GM19395 (cell line): Measurements from ENCODE around the gene CCND1.

ENCODE experiments used
- ATAC-seq: cut with Tn5 transposase; IDR thresholded peaks from one replicate; pipeline ENCODE4 v1.9.1; 2021; ENCODE audit warnings: mild to moderate bottlenecking, moderate library complexity; ENCODE audit not compliant: unreplicated experiment

CCND1 gene

DNA sequence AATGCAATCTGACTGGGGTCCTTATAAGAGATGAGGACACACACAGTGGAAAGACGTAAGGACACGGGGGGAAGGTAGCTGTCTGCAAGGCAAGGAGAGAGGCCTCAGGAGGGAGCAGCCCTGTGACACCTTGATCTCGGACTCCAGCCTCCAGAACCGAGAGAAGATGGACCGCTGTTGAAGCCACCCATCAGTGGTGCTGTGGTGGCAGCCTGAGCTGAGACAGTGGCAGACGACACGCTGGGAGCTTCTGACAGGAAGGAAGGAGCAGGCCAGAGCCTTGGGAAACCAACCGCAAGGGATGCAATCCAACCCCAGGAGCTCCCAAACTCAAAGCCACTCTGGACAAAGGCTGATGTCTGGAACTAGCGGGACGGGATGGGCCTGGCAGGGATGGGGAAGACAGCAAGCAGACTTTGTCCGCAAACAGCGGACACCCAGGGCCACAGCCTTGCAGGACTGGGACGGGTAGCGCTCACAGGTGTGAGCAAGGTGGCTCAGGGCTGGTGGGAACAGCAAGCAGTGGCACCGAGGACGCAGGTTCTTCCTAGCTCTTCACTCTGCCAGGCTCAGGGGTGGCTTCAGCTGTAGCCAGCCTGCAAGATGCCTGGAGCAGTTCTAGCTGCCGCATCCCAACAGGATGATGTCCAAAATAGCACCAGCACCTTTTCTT lies 23.3 kb downstream of the CCND1 start:
- ATAC-seq: no peak

DNA sequence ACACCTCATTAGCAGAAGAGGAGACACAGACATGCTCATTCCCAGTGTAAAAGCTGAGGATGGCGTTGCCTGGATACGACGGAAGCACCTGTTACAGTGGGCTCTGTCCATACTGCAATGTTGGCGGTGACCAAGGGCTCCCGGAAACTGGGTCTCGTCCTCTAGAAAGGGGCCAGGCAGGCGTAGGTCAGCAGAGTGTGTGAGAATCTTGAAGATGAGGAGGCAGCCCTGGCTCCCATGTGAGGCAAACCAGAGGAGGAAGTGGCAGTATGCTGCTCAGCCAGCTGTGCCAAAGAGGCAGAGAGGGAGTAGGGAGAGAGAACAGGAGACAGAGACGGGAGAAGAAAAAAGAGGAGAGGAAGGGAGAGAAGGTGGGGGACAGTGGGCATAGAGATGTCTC lies 23.9 kb downstream of the CCND1 start:
- no peak for ATAC-seq

DNA sequence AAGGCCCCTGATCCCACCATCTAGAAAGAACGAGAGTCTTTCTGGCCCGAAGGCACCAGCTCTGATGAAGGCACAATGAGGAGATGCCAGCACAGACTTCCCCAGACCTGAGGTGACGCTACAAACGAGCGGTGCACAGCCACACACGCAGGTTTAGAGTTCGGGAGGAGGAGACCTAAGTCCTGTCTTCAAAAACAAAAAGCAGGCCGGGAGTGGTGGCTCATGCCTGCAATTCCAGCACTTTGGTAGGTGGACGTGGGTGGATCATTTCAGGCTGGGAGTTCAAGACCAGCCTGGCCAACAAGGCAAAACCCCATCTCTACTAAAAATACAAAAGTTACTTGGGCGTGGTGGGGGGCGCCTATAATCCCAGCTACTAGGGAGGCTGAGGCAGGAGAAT lies 24.7 kb downstream of the CCND1 start:
- ATAC-seq: no peak

DNA sequence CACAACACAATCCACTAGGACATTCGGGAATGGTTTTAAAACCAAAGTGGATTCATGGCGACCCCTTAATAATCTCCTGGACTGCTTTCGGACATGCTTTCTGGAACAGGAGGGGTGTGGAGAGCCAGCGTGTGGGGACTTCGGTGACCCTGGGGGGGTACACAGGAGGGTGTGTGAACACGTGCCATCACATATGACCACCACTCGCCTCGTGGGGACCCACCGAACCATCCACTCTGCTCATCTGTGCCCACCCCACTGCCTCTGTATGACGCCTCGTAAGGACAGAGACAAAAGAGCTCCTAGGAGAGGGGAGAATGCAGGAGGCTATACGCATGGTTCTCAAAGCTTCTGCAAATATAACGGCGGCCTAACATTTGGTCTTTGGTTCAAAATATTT lies 25.3 kb downstream of the CCND1 start:
- no peak for ATAC-seq

DNA sequence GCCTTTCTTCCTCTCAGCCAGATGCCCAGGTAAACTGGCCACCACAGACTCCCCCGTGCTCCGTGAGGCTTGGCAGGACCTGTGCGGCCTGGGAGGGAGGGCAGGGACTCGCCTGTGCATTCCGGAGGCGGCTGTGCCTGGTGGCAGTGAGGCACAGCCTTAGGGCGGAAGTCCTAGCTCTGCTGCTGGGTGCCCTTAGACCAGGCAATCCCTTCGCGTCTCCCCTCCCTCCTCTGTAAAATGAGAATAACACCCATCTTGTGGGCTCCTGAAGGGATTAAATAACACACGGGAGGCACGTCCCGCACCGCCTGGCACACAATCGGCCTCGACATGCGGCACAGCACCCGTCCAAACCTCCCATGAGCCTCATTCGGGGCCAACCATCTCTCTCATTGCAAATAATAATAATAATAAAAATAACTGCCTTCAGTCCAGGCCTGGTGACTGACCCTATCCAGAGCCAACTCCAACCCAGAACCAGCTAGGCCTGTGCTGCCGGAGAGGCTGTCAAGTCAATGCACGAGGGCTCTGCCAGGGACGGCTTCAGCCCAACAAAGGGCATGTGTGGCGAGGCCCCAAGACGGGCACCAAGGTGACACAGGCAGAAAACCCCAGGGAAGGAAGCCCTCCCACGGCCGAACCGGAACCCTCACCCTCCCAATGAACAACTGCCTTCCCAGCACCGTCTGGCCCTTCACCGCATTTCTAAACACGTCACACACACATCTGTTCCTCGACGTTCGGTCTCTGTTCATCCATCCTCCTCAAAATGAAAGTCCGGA lies 26.0 kb downstream of the CCND1 start:
- ATAC-seq: no peak

DNA sequence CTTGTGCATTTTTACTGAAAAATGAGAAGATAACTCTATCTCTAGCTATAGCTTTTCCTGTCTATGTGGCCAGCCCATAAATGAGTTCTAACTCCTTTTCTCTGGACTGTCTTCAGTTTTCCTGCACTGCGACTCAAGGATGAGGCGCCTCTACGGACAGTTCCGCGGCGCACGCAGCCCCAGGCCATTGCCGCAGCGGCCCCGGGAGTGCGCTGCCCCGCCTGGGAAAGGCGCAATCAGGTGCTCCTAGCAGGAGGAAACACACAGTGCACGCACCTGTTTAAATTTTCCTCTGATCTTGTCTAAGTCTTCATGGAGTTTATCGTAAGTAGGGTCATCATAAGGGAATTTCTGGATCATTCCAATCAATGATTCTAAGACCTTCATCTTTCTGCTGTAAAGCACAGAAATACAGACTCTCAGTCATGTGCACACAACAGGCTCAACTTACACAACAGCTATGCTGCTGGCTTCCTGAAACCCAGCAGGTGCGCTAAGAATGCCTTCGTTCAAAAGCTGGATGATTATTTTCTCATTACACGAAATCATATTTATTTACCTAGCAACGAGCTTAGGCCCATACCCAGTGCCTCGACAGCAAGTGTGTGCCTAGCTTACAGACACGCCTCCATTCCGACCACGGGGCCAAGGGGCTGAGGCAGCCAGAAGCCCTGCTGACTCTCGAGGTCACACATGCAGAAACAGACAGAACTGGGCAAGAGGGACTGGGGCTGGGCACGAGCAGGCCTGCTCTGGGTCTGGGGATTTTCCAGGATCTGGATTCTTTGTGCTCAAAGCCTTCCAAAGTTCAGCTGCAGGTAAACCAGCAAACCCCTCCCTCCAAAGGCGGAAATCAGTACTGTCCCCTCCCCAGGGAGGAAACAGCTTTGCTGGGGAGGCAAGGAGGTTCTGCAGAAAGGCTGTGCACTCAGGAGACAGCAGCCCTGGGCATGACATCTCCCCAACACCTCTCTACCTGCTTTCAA lies 27.0 kb downstream of the CCND1 start:
- no peak for ATAC-seq

DNA sequence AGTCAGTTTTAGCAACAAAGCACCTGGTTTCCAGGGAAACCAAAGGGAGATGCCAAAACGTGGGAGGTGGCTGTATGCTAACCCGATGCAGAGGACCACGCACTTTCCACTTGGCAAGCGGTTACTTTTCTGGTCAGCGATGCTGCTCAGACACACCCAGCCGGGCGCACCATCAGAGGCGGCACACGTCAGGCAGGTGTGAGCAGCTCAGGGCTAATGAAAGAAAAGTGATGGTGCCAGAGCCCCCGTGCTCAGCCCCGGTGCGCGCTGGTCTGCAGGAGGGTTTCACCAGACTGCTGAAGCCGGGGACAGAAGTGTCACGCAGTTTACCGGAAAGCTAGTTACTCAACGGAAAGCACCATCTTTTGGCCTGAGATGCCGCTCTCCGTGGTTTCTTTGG lies 28.5 kb downstream of the CCND1 start:
- no peak for ATAC-seq

DNA sequence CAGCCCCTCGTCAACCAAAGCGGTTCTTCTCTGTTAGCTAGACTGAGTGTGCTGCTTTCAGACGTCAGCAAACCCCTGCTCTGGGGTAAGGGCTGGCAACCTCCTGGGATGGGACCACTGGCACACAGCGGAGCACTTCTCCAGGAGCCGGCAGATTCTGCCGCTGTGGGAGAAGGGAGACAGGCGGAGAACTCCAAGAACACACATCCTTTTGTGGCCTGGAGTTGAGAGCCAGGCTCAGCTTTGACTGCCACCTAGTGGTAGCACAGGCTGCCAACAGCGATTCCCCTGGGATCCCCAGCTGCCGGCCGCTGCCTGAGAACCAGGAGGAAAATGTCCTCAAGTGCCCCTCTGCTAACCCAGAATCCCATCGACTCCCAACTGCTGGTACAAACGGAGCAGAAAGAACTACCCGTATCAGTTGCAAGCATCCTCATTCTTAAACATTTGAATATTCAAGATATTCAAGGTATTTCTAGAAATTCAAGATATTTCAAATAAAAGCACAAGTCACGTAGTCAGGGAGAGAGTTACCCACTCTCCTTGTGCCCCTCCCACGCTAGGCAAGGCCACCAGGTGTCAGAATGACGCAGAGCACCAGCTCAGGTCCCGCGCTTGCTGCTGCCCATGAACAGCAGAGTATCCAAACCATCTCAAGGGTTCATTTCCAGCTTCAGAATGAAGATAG lies 29.3 kb downstream of the CCND1 start:
- no peak for ATAC-seq

DNA sequence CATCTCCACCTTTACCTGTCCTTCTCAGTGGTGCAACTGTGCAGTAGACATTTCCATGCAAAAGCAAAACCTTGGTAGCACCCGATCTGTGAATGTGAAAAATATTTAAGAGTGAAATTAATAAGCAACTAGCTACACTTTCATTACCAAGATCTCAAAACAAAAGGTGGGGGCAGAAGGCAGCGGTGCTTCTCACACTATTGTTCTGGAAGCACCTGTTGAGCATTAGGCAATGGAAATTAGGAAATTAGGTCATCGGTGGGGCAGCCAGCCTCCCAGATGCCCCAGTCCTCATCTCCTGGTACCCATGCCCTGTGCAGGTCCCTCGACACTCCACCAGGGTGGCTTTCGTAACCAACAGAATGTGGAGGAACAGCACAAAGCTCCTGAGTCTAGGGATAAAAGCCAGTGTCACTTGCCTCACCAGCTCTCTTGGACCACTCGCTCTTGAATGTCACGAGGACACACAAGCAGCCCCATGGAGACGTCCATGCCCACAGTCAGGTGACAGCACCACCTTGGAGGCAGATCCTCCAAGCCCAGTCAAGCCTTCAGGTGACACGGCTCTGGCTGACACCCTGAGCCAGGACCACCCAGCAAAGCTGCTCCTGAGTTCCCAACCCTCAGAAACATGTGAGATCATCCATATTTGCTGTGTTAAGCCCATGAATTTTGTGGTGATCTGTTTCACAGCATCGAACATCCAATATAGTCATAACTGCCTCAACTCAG lies 30.9 kb downstream of the CCND1 start:
- ATAC-seq: no peak

DNA sequence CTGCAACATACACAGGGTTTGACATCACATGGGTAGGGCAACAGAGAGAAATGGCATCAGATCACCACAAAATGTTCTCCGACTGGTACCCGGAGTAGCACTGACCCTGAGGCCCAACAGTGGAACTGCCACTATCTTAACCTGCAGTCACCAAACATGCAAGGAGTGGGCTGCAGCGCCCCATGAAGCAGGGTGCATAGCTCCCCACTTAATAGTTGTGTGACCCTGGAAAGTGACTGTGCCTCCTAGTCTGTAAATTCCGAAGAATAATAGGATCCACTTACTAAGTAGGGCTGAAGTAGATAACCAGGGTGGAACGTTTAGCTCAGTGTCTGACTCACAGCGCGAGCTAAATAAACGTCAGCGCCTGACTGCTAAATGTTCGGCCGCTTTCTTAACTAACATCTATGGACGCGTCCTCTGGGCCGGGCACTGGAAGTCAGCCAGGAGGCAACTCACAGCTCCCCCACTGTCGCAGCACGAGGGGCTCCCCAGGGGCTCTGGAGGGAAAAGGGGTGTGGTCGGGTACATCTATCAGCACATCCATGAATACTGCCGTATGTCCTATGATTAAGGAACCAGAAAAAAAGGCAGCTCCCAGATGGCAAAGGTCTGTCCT lies 33.4 kb downstream of the CCND1 start:
- no peak for ATAC-seq

DNA sequence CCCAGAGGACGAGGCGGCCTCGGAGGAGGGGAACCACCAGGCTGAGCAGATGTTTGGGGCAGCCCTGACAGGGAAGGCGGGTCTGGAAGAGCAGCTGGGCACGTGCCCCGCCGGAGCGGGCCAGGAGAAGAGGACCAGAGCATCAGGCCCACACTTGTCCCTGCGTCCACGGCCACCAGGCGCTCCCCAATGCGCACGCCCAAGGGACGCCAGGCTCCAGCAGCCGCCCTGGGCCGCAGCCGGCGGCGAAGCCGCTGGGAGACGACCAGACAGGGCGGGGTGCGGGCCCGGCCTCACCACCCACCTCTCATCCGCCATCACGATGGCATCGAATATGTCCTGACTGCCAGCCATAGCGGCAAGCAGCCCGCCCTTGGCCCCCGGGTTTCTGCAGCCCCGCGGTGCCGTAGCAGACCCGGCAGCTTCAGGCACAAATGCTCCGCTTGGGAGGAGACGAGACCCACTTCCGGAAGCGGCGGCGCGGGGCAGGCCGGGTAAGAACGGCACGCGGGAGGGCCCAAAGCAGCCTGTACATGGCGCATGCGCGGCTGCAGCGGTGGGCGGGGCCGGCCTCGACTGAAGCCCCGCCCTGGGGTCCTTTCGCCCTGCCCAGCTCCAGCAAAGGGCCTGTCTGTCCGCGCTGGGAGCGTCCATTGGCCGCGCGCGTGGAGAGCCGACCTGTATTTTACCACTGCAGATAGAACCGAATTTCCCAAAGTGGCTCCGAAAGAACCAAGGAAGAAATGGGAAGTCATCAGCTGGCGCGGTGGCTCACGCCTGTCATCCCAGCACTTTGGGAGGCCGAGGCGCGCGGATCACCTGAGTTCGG lies 34.1 kb downstream of the CCND1 start, which contains the start of gene LTO1:
TSS of gene LTO1 (minus strand) at position 468 of the 829 bp plus-strand sequence. CDS start at position 354, 114 bp downstream.
- ATAC-seq: peak; percentile 85

DNA sequence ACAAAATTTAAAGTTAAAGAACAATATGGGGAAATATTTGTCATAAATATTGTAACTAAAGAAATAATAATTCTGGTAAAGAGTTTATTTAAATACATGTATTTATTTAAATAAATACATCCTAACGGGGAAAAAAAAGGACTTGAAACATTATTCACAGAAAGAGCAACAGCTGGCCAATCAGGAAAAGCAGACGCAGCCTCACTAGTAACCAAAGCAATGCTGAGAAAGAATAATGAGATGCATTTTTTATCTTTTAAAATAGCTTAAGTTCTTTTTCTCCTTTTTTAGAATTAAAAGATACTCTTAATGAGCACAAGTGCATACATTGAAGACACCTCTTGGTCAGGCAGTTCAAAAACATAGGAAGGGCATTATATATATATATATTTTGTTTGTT lies 36.8 kb downstream of the CCND1 start:
- no peak for ATAC-seq

DNA sequence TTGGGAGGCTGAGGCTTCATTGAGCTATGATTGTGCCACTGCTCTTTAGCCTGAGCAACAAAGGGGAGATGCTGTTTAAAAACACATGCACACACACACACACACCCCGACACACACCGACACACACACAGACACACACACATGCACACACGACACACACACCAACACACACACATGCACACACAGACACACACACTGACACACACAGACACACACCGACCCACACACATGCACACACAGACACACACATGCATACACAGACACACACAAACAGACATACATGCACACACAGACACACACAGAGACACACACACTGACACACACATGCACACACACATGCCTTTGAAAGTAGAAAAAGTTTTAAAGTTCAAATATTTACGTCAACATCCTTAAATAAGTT lies 39.7 kb downstream of the CCND1 start:
- ATAC-seq: no peak

DNA sequence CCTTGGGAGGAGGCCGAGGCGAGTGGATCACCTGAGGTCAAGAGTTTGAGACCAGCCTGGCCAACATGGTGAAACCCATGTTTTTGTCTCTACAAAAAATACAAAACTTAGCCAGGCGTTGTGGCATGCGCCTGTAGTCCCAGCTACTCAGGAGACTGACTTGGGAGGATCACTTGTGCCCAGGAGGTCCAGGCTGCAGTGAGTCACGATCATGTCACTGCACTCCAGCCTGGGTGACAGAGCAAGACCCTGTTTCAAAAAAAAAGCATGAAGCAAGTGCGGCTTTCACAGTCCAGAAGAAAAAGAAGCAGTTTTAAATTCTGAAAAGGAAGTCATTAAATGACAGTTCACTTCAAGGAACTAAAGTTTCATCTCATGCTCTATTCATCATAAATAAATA lies 41.3 kb downstream of the CCND1 start:
- no peak for ATAC-seq

DNA sequence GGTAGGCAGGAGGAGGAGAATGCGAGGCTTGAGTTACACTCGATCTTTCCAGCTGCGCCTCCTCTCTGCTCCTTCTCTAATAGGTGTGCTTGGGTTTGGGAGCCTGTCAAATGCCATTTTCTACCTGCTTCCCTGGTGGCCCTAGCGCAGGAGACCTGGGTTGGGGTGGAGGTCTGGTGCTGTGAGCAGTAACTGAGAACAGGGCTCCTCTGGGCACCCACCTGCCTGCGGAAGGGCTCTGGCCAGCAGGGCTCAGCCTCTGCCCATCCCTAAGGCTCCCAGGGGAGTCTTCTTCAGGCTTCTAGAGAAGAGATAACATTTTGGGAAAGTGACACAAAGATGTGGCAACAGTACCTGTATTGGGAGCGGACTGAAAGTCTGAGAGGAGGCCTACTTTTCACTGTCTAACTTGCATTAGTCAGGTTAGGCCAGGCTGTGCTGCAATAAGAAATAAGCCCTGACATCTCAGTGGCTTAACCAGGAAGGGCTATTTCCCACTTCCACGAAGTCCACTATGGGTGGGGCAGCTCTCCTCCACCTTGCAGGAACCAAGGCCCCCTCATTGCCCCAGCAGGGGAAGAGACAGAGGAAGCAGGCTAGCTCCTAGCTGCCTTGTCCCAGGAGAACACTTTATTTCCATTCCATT lies 41.8 kb downstream of the CCND1 start:
- ATAC-seq: no peak

DNA sequence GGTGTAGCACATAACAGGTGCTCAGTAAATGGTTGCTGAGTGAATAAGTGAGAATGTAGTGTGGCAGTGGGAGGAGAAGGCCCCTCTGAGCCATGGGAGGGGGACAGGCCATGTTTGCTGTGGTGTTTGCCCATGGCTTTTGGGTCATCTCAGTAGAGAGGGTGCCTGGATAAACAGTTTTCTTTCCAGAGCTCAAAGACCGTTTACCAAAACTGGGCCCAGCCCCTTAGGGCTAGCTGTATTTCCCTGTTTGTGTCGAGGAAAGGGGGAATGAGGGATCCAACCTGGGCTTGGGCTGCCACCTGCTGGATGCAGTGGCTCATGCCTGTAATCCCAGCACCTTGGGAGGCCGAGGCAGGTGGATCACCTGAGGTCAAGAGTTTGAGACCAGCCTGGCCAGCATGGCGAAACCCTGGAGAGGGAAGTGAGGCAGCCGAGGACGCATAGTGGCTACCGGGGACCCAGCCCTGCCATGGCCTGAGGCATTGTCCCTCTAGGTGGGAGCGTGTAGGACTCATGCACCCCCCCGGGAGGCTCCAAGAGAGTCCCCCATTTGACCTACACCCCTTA lies 42.9 kb downstream of the CCND1 start:
- no peak for ATAC-seq

DNA sequence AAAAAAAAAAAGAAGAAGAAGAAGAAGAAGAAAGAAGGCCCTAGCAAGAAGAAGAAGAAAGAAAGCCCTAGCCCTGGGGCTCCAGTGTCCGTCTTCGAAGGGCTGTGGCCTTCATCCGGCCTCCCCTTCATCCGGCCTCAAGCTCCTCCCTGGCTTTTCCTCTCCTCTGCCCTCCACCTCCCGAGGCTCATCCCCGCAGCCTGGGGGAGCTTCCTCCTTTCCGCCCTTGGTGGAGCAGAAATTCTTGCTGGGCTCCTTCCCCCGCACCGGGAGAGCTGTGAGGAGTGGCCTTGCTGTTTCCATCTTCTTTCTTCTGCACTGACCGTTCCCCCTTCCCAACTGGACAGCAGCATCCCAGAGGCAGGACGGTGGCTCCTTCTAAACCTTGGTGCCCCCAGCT lies 43.7 kb downstream of the CCND1 start:
- ATAC-seq: no peak

DNA sequence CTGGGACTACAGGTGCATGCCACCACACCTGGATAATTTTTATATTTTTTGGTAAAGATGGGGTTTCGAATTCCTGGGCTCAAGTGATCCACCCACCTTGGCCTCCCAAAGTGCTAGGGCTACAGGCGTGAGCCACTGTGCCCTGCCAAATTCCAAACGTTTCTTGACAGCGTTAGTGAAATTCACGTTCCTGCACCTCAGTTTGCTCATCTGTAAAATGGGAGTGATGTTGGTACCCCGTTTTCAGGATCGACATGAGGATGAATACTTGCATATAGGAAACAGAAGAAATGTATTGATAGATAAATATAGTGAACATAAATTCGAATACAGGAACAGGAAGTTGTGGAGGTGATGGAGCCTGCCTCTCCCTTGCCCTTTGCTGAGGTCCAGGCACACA lies 44.4 kb downstream of the CCND1 start:
- no peak for ATAC-seq
